GM18498 (cell line): ENCODE results near the gene ALOX12B.

ENCODE experiments used
- ATAC-seq: cut with Tn5 transposase; IDR thresholded peaks from one replicate; pipeline ENCODE4 v1.9.1; 2021; ENCODE audit warnings: mild to moderate bottlenecking, moderate library complexity; ENCODE audit not compliant: unreplicated experiment

The ALOX12B gene

GRCh38 chr17:8087075-8087951, at the start of gene ALOX12B:
TSS of gene ALOX12B (minus strand) at chr17:8087716. CDS start at chr17:8087442, 274 bp downstream.
- ATAC-seq, result no peak

GRCh38 chr17:8133941-8134340, 46.4 kb upstream of the ALOX12B start:
- no peak for ATAC-seq

GRCh38 chr17:8133399-8133798, 45.9 kb upstream of the ALOX12B start:
- ATAC-seq, result no peak

- no peak for ATAC-seq
Measured at GRCh38 chr17:8131844-8132441, 44.4 kb upstream of the ALOX12B start.

DNA sequence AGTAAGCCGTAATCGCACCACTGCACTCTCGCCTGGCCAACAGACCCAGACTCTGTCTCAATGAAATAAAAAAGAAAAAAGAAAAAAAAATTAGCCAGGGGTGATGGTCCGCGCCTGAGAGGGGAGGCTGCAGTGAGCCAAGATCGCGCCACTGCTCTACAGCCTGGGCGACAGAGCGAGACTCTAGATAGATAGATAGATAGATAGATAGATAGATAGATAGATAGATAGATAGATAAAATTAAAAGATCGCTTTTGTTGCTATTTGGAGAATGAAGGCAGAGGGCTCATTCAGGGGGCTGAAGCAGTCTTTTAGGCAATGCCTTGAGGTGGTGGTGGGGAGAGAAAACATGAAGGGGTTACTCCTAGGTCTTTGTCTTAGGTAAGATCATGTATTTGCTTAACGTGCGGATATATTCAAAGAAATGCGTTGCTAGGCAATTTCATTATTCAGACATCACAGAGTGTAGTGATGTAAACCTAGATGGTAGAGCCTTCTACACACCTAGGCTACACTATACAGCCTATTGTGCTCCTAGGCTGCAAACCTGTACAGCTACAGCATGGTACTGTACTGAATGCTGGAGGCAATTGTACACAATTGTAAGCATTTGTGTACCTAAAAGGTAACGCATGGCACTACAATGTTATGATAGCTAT, 40.7 kb upstream of the ALOX12B start:
- ATAC-seq, result no peak

GRCh38 chr17:8126491-8127066, 39.1 kb upstream of the ALOX12B start:
- peak; percentile 26 for ATAC-seq

DNA sequence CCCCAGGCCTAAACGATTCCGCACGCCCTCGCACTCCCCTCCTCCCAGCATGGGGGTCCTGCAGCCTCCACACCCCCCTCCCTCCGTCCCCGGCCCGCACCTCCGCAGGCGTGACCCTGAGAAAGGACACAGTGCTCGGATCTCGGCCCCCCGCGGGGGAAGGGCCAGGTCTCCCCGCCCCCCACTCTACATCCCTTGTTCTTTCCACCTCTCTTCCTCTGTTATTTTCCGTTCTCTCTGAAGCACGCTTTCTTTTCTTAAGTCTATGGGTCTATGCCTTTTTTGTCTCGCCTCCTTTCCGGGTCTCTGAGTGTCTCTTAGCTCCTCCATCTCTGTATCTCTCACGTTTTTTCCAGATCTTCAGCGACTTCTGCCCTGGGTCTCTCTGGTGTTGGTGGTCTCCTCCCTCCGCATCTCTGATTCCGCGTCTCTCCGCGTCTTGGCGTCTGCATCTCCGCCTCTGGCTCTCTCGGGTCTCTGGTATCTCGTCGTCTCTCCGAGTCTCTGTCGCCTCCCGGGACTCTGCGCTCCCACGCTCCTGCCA, 38.5 kb upstream of the ALOX12B start:
- ATAC-seq, result no peak

DNA sequence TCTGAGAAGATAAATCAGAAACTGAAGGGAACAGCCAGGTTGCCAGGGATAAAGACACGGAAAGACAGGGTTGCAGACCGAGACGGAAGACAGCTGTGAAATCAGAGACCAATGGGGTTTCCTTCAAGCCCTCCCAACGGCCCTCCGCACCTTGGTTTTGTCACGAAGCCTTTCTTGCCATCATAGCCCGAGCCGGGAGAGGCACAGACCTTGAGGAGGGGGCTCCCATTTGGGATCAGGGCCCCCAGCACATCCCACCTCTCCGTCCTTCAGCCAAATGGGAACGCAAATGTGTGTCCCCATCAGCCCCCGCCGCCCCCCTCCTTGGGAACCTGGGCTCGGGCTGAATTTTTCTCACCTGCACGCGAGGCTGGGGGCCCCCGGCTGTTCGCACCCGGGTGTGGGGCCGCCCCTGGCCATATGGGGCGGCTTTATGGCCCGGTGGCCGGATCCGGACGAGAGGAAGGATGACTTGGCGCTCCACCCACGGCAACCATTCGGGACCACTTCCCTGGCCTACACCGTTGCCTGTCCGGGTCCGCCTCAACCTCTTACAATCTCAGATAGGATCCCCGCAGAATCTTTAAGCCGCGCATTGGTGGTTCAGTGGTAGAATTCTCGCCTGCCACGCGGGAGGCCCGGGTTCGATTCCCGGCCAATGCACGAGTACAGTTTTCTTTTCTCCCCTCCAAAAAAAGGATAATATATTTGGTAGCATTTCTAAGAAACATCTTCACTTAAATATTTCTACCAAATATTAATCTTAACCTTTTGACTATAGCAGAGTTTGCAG, 37.8 kb upstream of the ALOX12B start:
- no peak for ATAC-seq

GRCh38 chr17:8124350-8125153, 37.0 kb upstream of the ALOX12B start:
- ATAC-seq, result no peak

DNA sequence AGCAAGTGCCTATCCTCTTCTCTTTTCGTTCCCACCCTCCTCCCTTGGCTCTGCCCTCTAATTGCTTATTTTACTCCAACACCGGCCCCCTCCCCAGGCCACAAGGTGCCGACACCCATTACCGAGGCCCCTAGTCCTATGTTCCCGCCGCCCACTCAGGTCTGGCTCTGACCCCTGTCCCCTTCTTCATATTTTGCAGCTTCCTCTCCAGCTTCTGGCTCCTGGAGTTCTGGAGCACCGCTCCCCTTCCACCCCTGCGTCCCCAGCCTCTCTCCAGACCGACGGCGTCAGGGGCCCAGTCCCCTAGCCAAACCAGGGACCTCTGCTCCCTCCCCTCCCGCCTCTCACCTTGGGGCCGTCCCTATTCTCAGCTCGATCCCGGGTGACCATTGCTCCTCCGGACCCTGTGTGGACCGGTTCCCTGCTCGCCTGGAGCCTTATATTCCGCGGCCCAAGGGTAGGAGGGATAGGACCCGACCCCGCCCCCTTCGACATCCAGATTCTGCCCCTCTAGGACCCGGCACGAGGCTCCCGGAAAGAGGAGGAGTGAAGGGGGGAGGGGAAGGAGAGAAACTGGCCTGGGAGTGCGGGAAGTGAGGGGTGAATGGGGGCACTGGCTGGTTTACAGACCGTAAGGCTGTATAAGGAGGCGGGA, 36.3 kb upstream of the ALOX12B start, which contains the start of gene HES7:
HES7 (minus strand) TSS at position 412 of the 655 bp plus-strand sequence; CDS start at position 390, 22 bp downstream.
- ATAC-seq, result no peak

- no peak for ATAC-seq
Measured at GRCh38 chr17:8122924-8123694, 35.6 kb upstream of the ALOX12B start.

- ATAC-seq, result no peak
Measured at GRCh38 chr17:8122422-8122923, 35.0 kb upstream of the ALOX12B start.

DNA sequence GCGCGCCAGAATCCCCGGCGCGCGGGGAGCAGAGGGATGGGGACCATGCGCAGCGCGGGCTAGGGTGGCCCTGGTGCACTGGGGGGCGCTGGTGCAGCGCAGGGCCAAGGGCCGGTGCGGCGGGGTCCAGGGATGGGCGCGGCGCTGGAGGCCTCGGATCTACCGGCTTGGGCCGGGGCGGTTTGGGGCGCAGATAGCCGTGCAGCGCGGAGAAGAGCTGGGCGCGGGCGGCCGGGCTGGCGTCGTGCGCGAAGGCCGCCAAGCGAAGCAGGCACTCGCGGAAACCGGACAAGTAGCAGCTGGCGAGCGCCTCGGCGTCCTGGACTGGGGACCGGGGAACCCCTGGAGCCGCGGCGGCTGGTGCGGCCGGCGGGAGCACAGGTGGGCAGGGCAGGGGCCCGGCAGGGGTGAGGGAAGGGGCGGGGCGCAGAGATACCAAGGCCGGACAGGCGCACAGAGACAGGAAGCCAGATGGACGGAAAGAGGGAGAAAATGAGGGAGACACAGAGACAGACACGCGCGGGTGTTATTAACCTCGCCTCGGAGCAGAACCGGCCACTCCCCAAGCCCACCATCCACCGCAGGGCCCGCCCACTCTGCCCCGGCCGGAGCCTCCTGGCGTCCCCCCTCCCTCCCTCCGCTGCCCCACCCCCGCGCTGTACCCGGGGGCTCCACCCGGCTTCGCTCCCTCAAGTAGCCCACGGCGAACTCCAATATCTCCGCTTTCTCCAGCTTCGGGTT, 34.3 kb upstream of the ALOX12B start:
- peak; percentile 28 for ATAC-seq

DNA sequence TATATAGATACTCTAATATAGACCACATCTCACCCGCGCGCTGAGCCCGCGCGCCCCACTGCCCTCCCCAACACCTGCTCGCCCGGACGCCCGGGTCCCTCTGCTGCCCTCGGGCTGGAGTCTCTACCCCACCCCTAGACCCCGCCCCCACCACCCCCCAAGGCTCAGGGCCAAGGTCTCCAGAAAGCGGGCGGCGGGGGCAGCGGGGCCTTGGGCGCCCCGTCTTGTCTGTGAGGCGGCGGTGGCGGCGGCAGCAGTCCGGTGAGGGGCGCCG, 33.8 kb upstream of the ALOX12B start:
- no peak for ATAC-seq

- ATAC-seq, result peak; percentile 9
Measured at GRCh38 chr17:8120520-8121406, 33.2 kb upstream of the ALOX12B start.
